K562 (cell line): ENCODE results near the gene PPP1R14C. TPM values are rescaled to one million over a fixed set of nuclear protein-coding genes. Genes with fewer than 3 reads are reported as not detected.

Source experiments
- ATAC-seq: fragments of 200-7000 bp; cut with Tn5 transposase; 3 replicates; pipeline ENCODE4 v1.9.1; 2020; ENCODE audit warnings: moderate library complexity
- BruUV-seq: library from RNA; stranded (reverse); fragments of 400-500 nt; replicated peaks from 2 replicates; lab custom pipeline; 2021; lab: Mats Ljungman, UMichigan
- CTCF ChIA-PET: fragments of 300-600 bp; formaldehyde crosslinking; extraction: SDS; loops from one replicate; lab custom pipeline; 2021; ENCODE audit warnings: low intra/inter-chr PET ratio; lab: Yijun Ruan, JAX
- POLR2A ChIA-PET: fragments of 300-600, 350-650 bp; sonication (Branson Sonifier 250); formaldehyde crosslinking; extraction: SDS; loops from one replicate; lab custom pipeline; 2021; ENCODE audit warnings: antibody characterized with exemption, inconsistent platforms; lab: Yijun Ruan, JAX
- DNase-seq, 4 experiments: peaks; one replicate each; pipeline versions ENCODE4 v3.0.0 to v3.0.0-alpha.2; 2011 to 2018; ENCODE audit warnings: low spot score in 3 of 4, mixed read lengths in 3 of 4; ENCODE audit errors: extremely low read depth in 1 of 4
- FAIRE-seq: peaks from 2 replicates; lab custom pipeline; 2011; peaks lifted over from hg19 to GRCh38; lab: Jason Lieb, UNC
- H2AFZ ChIP-seq: 2 replicates; pipeline ENCODE4 v1.6.0; 2011; ENCODE audit warnings: low read depth, low read length, control low read depth, inconsistent platforms
- H3K27ac ChIP-seq: fragments of 200-600 bp; 3 replicates; pipeline ENCODE4 v1.8.0; 2011; ENCODE audit warnings: low read depth, mild to moderate bottlenecking, control low read depth, inconsistent platforms, low read length, moderate library complexity, mixed read lengths; ENCODE audit errors: extremely low read depth
- H3K27me3 ChIP-seq, 2 experiments: fragments of 300-600 bp in 1 of 2; 2 replicates in 1 of 2; 3 replicates in 1 of 2; pipeline versions ENCODE4 v1.6.0 to v1.8.0; 2011; ENCODE audit warnings: inconsistent platforms in 2 of 2, low read length in 2 of 2, mild to moderate bottlenecking in 1 of 2, mixed read lengths in 1 of 2, moderate library complexity in 1 of 2; ENCODE audit not compliant: control insufficient read depth in 2 of 2, insufficient read depth in 2 of 2
- H3K36me3 ChIP-seq: fragments of 300-600 bp; 3 replicates; pipeline ENCODE4 v1.8.0; 2011; ENCODE audit warnings: mild to moderate bottlenecking, low read length, inconsistent platforms; ENCODE audit not compliant: control insufficient read depth, insufficient read depth
- H3K4me1 ChIP-seq, 2 experiments: fragments of 200-600 bp in 1 of 2; replicated peaks in 1 of 2; 2 replicates in 1 of 2; 3 replicates in 1 of 2; pipeline versions ENCODE4 v1.5.1 to v1.8.0; 2011; ENCODE audit warnings: inconsistent platforms in 2 of 2, low read length in 2 of 2, mild to moderate bottlenecking in 1 of 2, mixed read lengths in 1 of 2, moderate library complexity in 1 of 2; ENCODE audit not compliant: control insufficient read depth in 2 of 2, insufficient read depth in 2 of 2
- H3K4me2 ChIP-seq: 2 replicates; pipeline ENCODE4 v1.6.1; 2011; ENCODE audit warnings: low read length, control low read depth, inconsistent platforms, mixed read lengths; ENCODE audit not compliant: insufficient read depth
- H3K4me3 ChIP-seq: fragments of 200-600 bp; sonication (generic), shearing (Covaris generic); 2 replicates; pipeline ENCODE4 v1.5.1; 2016; ENCODE audit warnings: control low read depth, inconsistent platforms
- H3K79me2 ChIP-seq: fragments of 200-600 bp; 3 replicates; pipeline ENCODE4 v1.8.0; 2011; ENCODE audit warnings: low read length, inconsistent platforms; ENCODE audit not compliant: control insufficient read depth, insufficient read depth
- H3K9ac ChIP-seq, 2 experiments: 2 replicates each; pipeline versions ENCODE4 v1.6.0 to v1.6.1; 2011; ENCODE audit warnings: low read depth in 2 of 2, low read length in 2 of 2, control low read depth in 1 of 2, inconsistent platforms in 1 of 2, mild to moderate bottlenecking in 1 of 2, mixed read lengths in 1 of 2; ENCODE audit not compliant: insufficient read depth in 1 of 2
- H3K9me1 ChIP-seq: one replicate; pipeline ENCODE4 v1.6.0; 2011; ENCODE audit warnings: inconsistent platforms, mild to moderate bottlenecking, low read length, moderate library complexity; ENCODE audit not compliant: control insufficient read depth, insufficient read depth
- H3K9me3 ChIP-seq: replicated peaks from 2 replicates; pipeline ENCODE4 v1.5.1; 2011; ENCODE audit warnings: low read depth, low read length, inconsistent platforms; ENCODE audit not compliant: control insufficient read depth, insufficient read depth
- H4K20me1 ChIP-seq: replicated peaks from 2 replicates; pipeline ENCODE4 v1.6.1; 2011; ENCODE audit warnings: low read length, inconsistent platforms, mixed read lengths; ENCODE audit not compliant: control insufficient read depth, insufficient read depth
- CREB3 ChIP-seq: fragments of 450-650 bp; conservative IDR thresholded peaks from 2 replicates; pipeline ENCODE4 v1.6.1; 2016; ENCODE audit warnings: missing genetic modification characterization, low read depth, mild to moderate bottlenecking, missing compliant biosample characterization, moderate library complexity
- HINFP ChIP-seq: fragments of 450-650 bp; conservative IDR thresholded peaks from 2 replicates; pipeline ENCODE4 v1.6.1; 2016; ENCODE audit warnings: missing genetic modification characterization, low read depth, mild to moderate bottlenecking, control low read depth, missing compliant biosample characterization
- KAT8 ChIP-seq: fragments of 450-650 bp; IDR thresholded peaks from 2 replicates; pipeline ENCODE4 v1.6.1; 2016; ENCODE audit warnings: low read depth, mild to moderate bottlenecking
- MAZ ChIP-seq, 2 experiments: fragments of 450-650 bp in 1 of 2; sonication (generic) in 1 of 2; formaldehyde crosslinking; IDR thresholded peaks in 1 of 2; conservative IDR thresholded peaks in 1 of 2; 2 replicates each; pipeline versions ENCODE4 v1.4.0 to v1.5.0; 2020; ENCODE audit warnings: mild to moderate bottlenecking in 1 of 2, missing genetic modification reagents in 1 of 2
- RBM14 ChIP-seq: fragments of 200-400 bp; formaldehyde crosslinking; IDR thresholded peaks from 2 replicates; pipeline ENCODE4 v1.6.1; 2018; ENCODE audit warnings: low read depth, mild to moderate bottlenecking, low read length, moderate library complexity, borderline replicate concordance; ENCODE audit not compliant: insufficient read depth
- SPI1 ChIP-seq: IDR thresholded peaks from 2 replicates; pipeline ENCODE4 v1.6.1; 2011; ENCODE audit warnings: low read depth, low read length, control low read depth, borderline replicate concordance
- SRF ChIP-seq, 2 experiments: fragments of 250-450, 450-650 bp in 1 of 2; sonication (Bioruptor Pico) in 1 of 2; sonication (generic) in 1 of 2; formaldehyde crosslinking; IDR thresholded peaks; 2 replicates each; pipeline versions ENCODE4 v1.5.0 to v1.5.1; 2020 to 2022; ENCODE audit warnings: mild to moderate bottlenecking in 1 of 2, missing genetic modification reagents in 1 of 2
- TEAD2 ChIP-seq: fragments of 450-650 bp; IDR thresholded peaks from 2 replicates; pipeline ENCODE4 v1.6.1; 2016; ENCODE audit warnings: missing genetic modification characterization, control low read depth, missing compliant biosample characterization
- ZFX ChIP-seq: sonication (generic); formaldehyde crosslinking; IDR thresholded peaks from 2 replicates; pipeline ENCODE4 v1.8.0; 2022; ENCODE audit warnings: mild to moderate bottlenecking, missing genetic modification reagents, moderate library complexity
- ZNF395 ChIP-seq: fragments of 200-800 bp; sonication (Bioruptor generic); IDR thresholded peaks from 2 replicates; pipeline ENCODE4 v1.6.1; 2017; ENCODE audit warnings: missing genetic modification characterization, missing compliant biosample characterization
- ZNF764 ChIP-seq: fragments of 250-450 bp; sonication (Bioruptor Pico); IDR thresholded peaks from 2 replicates; pipeline ENCODE4 v1.4.0; 2020; ENCODE audit warnings: low read depth, mild to moderate bottlenecking, moderate library complexity
- WGBS: fragments of 100-300 bp; shearing (Covaris generic); methylation state at CpG from one replicate; pipeline ENCODE4 v1.1.6; 2016; ENCODE audit warnings: low coverage, mixed read lengths; ENCODE audit not compliant: insufficient coverage; ENCODE audit errors: missing lambda C conversion rate; 5-methylcytosine and 5-hydroxymethylcytosine counted together
- in situ Hi-C: fragments of 300-500 bp; cut with MboI; formaldehyde crosslinking; loops from 4 replicates; pipeline ENCODE4 v1.15.0; 2018; ENCODE audit warnings: inconsistent platforms, mixed read lengths
- intact Hi-C: fragments of 100-400 bp; cut with micrococcal nuclease; formaldehyde crosslinking; loops from 2 replicates; pipeline ENCODE4 v1.14.2; 2022
- polyA plus RNA-seq, 8 experiments: library from polyadenylated mRNA; depleted of rRNA in 4 of 8; stranded (reverse) in 5 of 8; unstranded in 3 of 8; fragments of >200 nt; fragmentation: Nextera tagmentation in 2 of 8; fragmentation: Illumina TruSeq in 1 of 8; extraction: Ambion mirVana in 2 of 8; extraction: Trizol in 1 of 8; gene quantifications; 2 replicates each; pipeline versions ENCODE4 v1.2.1 to v1.2.3, GENCODE V29; 2011 to 2014; ENCODE audit warnings: inconsistent platforms in 1 of 8, missing spikeins in 1 of 8
- total RNA-seq, 7 experiments: library from RNA; depleted of rRNA in 6 of 7; stranded (reverse); fragments of >200 nt in 6 of 7; fragmentation: Illumina TruSeq in 2 of 7; extraction: Trizol in 2 of 7; gene quantifications; 2 replicates each; pipeline versions ENCODE4 v1.2.1 to v1.2.3, GENCODE V29; 2011 to 2021; ENCODE audit warnings: low replicate concordance in 1 of 7
- TF ChIP-seq, protein P1 (sequence below): fragments of 200-800 bp; sonication (Bioruptor generic); IDR thresholded peaks from 2 replicates; pipeline ENCODE4 v1.6.1; 2017; ENCODE audit warnings: missing genetic modification characterization, missing compliant biosample characterization

PPP1R14C gene
- total and polyA plus RNA-seq, 9 of the 15 experiments (the other 6 are each of a cell fraction or from before 2014, with no cell fraction given), result 4.5 to 16.6 (median 11.9) TPM

- no peak for FAIRE-seq
- in situ Hi-C loops, result no loop called here
- 67% methylated on average over 7 of the region's 7 CpGs for WGBS
Measured at GRCh38 chr6:150266963-150267685, 124.3 kb downstream of the PPP1R14C start.

More at GRCh38 chr6:150266963-150267685, 124.3 kb downstream of the PPP1R14C start:
- Histone ChIP-seq H3K79me2 (no peaks in the 10 kb centered on the region), H3K27me3 (no peaks in the 10 kb centered on the region), H3K9me1 (no peaks in the 10 kb centered on the region), H3K9me3 (no peaks in the 10 kb centered on the region), H3K36me3 (no peaks in the 10 kb centered on the region)
- no TSS peak for BruUV-seq
- CTCF ChIA-PET, result no interaction called here
- TF ChIP-seq KAT8 (no peak), HINFP (tag) (no peak), MAZ (CRISPR knock-in tag; conservative IDR thresholded peaks at IDR 0.05 in 1 of 2, IDR thresholded peaks at IDR 0.05 in 1 of 2) (0 out of 4 replicates have a peak, but pooled peaks of 1 of the 2 experiments have one; percentile 4), TEAD2 (tag) (no peak), RBM14 (no peak), ZNF395 (peak; percentile 18; the same call in 1 of the 2 replicates), SPI1 (no peak), SRF (CRISPR knock-in tag; IDR thresholded peaks at IDR 0.05) (peak in 1 of 2 experiments; percentile 70; a peak in 1 of 4 replicates), ZNF764 (CRISPR knock-in tag) (no peak), ZFX (no peak), CREB3 (no peak)
- TF ChIP-seq, protein P1, sequence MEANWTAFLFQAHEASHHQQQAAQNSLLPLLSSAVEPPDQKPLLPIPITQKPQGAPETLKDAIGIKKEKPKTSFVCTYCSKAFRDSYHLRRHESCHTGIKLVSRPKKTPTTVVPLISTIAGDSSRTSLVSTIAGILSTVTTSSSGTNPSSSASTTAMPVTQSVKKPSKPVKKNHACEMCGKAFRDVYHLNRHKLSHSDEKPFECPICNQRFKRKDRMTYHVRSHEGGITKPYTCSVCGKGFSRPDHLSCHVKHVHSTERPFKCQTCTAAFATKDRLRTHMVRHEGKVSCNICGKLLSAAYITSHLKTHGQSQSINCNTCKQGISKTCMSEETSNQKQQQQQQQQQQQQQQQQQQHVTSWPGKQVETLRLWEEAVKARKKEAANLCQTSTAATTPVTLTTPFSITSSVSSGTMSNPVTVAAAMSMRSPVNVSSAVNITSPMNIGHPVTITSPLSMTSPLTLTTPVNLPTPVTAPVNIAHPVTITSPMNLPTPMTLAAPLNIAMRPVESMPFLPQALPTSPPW, result 0 out of 2 replicates have a peak, but pooled peaks have one; percentile 7
- TF ChIP-seq, all 486 proteins: peak for 4
- H3K9ac ChIP-seq, result peak overlapping the region in 1 of 2 experiments; percentile 47; a peak in 2 of 4 replicates
- H2AFZ ChIP-seq, result peak overlapping the region; percentile 75
- peaks cover 32 to 51% of the 10 kb centered on the region in 2 experiments for H3K4me1 ChIP-seq
- POLR2A ChIA-PET, result interaction anchor here (0.6 to 1.5 kb wide), 3 partner anchors 10 to 128 kb away, joined by 3 to 6 read pairs (median 3); no protein-coding TSS in a partner anchor
- H3K4me3 ChIP-seq, result no peak overlapping the region
- H3K27ac ChIP-seq, result peak overlapping the region; percentile 67
- intact Hi-C loops, result no loop called here
- DNase-seq, result no peak
- H3K4me2 ChIP-seq, result peak overlapping the region; percentile 62
- ATAC-seq, result no peak
- H4K20me1 ChIP-seq, result no peaks in the 10 kb centered on the region
